GM13976 (cell line): ENCODE measurements around the gene SUMO1.

Experiments used
- DNase-seq: peaks from one replicate; pipeline ENCODE4 v3.0.0; 2012; ENCODE audit warnings: low spot score
- in situ Hi-C: fragments of 300-500 bp; cut with MboI; formaldehyde crosslinking; loops from one replicate; pipeline ENCODE4 v1.12.0; 2022; ENCODE audit warnings: low sequenced_read_pairs, mixed read lengths, inconsistent platforms; ENCODE audit not compliant: unreplicated experiment
- TF ChIP-seq, protein P1 (sequence below): IDR thresholded peaks from 2 replicates; pipeline ENCODE4 v1.5.1; 2012; ENCODE audit warnings: borderline replicate concordance, mild to moderate bottlenecking; ENCODE audit not compliant: insufficient read depth; ENCODE audit errors: extremely low read depth, missing control alignments, control extremely low read depth

SUMO1 gene

GRCh38 chr2:202237787-202238233, 587 bp downstream of the SUMO1 start:
- peak; percentile 66 for DNase-seq

GRCh38 chr2:202221873-202222272, 16.5 kb downstream of the SUMO1 start:
- TF ChIP-seq, protein P1, sequence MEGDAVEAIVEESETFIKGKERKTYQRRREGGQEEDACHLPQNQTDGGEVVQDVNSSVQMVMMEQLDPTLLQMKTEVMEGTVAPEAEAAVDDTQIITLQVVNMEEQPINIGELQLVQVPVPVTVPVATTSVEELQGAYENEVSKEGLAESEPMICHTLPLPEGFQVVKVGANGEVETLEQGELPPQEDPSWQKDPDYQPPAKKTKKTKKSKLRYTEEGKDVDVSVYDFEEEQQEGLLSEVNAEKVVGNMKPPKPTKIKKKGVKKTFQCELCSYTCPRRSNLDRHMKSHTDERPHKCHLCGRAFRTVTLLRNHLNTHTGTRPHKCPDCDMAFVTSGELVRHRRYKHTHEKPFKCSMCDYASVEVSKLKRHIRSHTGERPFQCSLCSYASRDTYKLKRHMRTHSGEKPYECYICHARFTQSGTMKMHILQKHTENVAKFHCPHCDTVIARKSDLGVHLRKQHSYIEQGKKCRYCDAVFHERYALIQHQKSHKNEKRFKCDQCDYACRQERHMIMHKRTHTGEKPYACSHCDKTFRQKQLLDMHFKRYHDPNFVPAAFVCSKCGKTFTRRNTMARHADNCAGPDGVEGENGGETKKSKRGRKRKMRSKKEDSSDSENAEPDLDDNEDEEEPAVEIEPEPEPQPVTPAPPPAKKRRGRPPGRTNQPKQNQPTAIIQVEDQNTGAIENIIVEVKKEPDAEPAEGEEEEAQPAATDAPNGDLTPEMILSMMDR = no peak
- in situ Hi-C loops = no loop called here
- no peak for DNase-seq

More at GRCh38 chr2:202237787-202238233, 587 bp downstream of the SUMO1 start:
- in situ Hi-C loops = no loop called here
- TF ChIP-seq, protein P1 = no peak

DNA sequence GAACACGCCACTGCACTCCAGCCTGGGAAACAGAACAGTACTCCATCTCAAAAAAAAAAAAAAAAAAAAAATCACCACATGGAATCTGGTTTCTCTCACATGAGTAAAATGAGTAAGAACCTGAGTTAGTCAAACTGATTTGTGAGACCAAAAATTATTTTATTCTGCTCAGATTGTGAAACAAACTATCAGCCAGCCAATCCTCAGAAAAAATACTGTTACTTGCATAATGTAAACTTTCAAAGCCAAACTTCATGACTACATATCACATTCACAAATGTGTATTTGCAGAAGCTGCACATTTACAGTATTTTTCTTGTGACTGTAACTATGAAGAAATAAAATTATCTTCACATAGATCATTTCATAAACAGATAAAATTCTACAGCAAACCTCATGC, 23.2 kb downstream of the SUMO1 start:
- TF ChIP-seq, protein P1 = no peak
- DNase-seq = no peak
- in situ Hi-C loops = no loop called here

- DNase-seq = no peak
- in situ Hi-C loops = no loop called here
These were observed 29.9 kb downstream of the SUMO1 start for GRCh38 chr2:202208526-202208925.

GRCh38 chr2:202204855-202205254, 33.5 kb downstream of the SUMO1 start:
- in situ Hi-C loops = no loop called here
- TF ChIP-seq, protein P1 = no peak
- no peak for DNase-seq

More at GRCh38 chr2:202208526-202208925, 29.9 kb downstream of the SUMO1 start:
- TF ChIP-seq, protein P1 = no peak

- in situ Hi-C loops = no loop called here
- TF ChIP-seq, protein P1 = no peak
- no peak for DNase-seq
These were observed 35.0 kb downstream of the SUMO1 start for GRCh38 chr2:202203348-202203747.
